ENCODE data around the gene BACE2.

DNA sequence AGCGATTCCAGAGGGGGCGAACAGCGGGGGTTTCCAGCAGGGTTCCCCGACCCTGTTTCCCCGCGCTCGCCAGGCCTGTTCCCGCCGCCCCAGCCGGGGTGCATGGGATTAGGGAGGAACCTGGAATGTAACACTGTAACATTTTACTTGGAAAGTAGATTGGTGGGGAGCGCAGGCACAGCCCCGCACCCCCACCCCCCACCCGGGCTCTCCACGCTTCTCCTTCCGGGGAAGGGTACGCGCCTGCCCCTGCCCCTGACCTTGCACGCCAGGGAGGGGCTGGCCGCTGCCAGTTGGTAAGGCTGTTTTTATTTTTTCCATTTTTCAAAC is 149.1 kb downstream of the BACE2 start:
- TF ChIP-seq POLR2A (IDR thresholded peaks at IDR 0.05) (no peak), CTCF (IDR thresholded peaks at IDR 0.05) (no peak)
